Stimulated activated CD4-positive, alpha-beta T cell treated with anti-CD3 and anti-CD28 coated beads, Interleukin-15, amount 100 ng/mL, for 1 hour (primary cell): Measurements from ENCODE around the gene TRDN.
"Not testable (repeated sequence)": the region's sequence is repeated elsewhere in the genome, so short reads cannot be mapped to it uniquely, and the experiment has no call there.

Source experiments
- DNase-seq, 2 donors: peaks; one replicate each; pipeline ENCODE4 v3.0.0-alpha.2; 2020; ENCODE audit warnings: low read depth in 1 of 2, low spot score in 1 of 2

The TRDN gene

GRCh38 chr6:123417535-123417934 is 219.2 kb downstream of the TRDN start:
- no peak for DNase-seq

DNA sequence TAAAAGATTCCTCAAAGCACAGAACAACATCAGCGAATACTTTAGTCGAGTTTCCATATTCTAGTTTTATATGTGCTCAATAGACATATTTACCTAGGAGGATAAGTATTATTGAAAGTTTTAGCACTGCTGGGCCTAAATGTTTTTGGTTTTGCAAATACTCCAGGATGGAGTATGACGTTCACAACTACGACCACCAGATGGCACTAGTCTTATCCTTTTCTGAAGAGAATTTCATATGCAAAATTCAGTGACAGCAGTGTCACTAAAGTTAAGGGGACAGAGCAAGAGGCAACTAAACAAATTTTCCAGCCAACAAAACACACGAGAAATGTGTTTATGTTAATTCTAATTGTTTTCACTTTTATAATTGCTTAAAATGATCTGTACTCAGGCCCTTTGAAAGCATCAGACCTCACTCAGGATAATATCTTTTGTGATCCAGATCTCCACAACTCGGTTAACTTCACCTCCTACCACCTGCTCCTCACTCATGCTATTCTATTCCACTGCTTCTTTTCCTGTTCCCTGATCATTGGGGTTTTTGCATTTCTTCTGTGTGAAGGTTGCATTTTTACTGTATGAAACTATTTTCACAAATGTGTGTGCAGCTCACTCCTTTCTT is 220.8 kb downstream of the TRDN start:
- DNase-seq: no peak

- DNase-seq: no peak
Measured at GRCh38 chr6:123404975-123405374, 231.8 kb downstream of the TRDN start.

- no peak for DNase-seq
Measured at GRCh38 chr6:123402052-123402451, 234.7 kb downstream of the TRDN start.

GRCh38 chr6:123398072-123398471 is 238.7 kb downstream of the TRDN start:
- DNase-seq: no peak

DNA sequence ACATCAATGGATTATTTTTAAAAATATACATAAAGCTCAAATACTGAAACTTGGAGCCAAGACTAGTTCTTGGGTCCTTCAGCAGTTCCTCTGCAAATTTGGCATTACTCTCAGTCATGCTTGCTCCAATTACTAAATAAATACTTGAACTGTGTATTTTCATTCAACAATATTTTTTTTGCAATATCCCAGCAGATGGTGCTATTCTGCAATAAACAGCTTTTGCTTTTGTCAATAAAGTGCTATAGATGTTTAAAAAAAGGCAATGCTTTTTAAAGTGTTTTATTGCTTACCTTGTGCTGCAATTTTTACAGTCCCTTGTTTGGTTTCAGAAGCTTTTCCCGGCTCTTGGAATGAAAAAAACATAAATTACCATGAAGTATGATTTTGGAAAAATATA is 243.4 kb downstream of the TRDN start:
- no peak for DNase-seq

DNA sequence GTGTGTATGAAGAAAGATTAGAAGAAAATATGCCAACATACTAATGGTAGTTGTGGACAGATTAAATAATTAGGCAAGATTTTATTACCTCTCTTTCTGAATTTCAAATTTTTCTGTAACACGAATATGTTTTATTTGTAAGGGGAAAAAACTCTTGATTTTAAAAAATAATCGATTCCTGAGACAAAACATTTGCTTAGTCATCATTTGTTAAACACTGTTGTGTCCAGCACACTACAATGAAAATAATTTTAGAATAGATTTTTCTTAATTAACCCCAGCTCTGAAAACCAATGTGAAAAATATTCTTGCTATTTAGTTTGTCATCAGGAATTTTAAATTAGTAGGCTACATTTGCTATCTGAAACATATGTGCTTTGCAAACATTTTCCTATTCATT is 253.0 kb downstream of the TRDN start:
- DNase-seq: no peak

GRCh38 chr6:123380257-123380656 is 256.5 kb downstream of the TRDN start:
- DNase-seq: no peak

- DNase-seq: no peak
Measured at GRCh38 chr6:123372737-123373136, 264.0 kb downstream of the TRDN start.

DNA sequence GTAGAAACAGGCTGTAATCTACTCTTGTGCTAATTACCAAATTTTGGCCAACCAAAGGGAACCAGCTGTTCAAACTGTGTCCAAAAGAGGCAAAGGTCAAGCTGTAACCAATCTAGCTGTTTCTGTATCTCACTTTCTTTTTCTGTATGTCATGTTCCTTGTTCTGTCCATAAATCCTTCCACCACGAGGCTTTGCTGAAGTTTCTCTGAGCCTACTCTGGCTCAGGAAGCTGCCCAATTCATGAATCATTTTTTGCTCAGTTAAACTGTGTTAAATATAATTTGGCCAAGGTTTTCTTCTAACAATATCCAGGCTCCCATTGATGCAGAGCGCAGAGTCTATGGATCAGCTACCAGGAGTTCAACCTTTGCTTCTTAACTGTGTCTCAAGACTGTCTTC is 272.8 kb downstream of the TRDN start:
- no peak for DNase-seq

GRCh38 chr6:123360359-123360758 is 276.4 kb downstream of the TRDN start:
- no peak for DNase-seq

DNA sequence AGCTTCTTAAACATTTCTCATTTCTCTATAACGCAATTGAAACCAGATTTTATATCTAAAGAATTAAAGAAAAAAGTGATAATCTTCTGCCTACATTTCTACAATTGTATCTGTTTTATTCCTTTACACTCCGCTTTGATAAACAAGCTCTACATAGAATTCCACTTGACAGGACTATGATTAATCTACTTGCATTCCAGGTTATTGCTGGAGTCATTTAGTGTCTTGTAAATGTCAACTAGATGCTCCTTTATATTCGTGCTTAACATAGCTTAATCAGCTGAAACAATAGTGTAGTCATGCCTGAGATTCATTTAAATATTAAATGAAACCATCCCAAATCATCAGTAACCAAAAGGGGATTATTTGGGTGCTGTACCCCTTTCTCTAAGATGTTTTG is 284.0 kb downstream of the TRDN start:
- no peak for DNase-seq

DNA sequence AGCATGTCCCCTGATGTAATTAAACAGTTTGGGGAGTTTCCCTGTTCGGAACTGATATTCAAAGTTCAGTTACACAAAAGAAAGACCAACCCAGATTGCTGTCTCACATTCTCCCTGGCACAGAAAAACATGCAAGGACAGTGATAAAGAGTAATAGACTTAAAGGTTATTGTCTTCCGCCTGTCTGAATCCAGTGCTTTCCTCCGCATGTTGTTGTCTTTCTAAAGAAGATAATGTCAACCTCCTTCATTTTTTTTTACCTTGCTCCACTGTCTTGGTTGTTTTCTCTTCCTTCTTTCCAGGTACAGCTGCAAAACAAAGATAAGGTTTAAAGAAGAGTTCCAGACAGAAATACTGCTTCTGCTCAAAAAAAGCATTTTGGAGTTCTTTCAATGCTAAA is 284.5 kb downstream of the TRDN start:
- no peak for DNase-seq

DNA sequence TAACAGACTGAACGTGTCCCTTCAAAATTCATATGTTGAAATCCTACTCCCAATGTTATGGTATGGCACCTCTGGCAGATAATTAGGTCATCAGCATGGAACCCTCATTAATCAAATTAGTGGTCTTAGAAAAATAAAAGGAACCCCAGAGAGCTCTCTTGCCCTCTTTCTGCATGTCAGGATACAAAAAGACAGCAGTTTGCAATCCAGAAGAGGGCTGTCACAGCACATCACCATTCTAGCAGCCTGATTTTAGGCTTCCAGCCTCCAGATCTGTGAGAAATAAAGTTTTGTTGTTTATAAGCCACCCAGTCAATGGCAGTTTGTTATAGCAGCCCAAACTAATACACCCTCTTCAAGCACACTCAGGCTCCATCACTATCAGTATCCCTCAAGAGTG is 292.9 kb downstream of the TRDN start:
- DNase-seq: no peak

DNA sequence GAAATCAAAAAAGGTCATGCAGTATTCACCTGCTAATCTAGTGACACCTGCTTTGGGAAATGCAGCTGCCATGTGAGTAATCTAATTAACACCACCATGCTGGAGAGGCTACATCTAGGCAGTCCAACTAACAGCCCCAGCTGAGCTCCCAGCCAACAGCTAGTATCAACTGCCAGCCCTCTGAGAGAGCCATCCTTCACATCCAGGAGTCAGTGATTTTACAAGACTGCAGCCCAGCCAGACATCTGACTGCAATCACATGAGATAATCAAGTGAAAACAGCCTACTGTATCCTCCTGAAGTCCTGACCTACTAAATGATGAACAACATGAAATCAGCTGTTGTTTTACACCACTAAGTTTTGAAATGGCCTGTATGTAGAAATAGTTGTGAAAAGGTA is 298.4 kb downstream of the TRDN start:
- no peak for DNase-seq

- no peak for DNase-seq
Measured at GRCh38 chr6:123333000-123333756, 303.6 kb downstream of the TRDN start.

- no peak for DNase-seq
Measured at GRCh38 chr6:123332070-123332469, 304.7 kb downstream of the TRDN start.

DNA sequence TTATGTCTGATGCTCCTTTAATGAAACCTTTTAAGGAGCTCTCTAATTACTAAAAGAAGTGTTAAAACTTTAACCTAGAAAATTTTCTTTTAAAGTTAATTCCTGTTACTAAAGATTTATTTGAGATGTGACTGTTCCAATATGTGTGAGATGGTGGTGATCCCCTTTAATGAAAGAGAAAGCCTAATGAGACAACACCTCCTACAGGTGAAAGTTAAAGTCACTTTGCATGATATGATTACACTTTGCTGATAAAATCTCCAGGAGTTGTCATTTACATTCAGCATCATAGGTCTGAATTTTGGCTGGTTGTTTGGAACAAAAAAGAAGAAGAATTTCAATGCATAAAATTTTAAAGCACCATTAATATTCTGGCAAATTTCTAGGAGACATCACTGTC is 307.4 kb downstream of the TRDN start:
- no peak for DNase-seq

DNA sequence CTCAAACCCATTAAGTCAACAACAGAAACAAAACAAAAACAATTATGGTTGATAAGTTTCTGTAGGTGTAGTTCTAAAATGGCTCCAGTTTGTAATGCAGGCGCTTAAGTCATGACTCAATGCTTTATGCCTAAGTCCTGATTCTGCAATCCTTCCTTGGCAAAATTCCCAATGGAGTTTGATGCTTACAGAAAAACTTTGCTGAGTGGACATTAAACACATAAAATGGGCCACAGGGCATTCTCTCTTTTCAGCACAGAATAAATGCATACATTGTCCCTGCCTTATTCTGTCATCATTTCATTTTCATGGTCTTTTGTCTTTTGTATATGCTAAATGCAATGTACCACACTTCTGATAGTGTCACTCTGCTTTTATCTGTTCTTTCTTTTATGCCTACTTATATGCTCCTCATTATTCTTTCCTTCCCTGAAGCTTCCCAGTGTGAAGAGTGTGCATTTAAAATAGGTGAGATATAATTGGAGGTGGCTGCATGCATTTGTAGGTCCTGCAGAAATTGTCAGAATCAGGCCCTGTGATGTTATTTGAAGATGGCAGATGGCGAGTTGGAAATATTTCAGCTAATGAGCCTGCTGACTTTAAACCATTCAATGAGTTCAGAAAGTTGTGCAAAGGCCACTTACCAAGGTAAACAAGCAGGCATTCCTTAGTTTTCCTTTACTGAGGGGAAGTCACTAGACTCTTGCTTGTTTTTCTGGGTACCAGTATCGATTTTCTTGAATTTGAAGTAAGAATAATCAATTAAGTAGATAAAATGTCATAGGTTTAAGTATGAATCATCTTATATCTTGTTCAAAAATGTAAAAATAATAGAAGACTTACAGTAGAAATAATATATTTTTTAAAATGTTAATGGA is 313.1 kb downstream of the TRDN start:
- DNase-seq: no peak

DNA sequence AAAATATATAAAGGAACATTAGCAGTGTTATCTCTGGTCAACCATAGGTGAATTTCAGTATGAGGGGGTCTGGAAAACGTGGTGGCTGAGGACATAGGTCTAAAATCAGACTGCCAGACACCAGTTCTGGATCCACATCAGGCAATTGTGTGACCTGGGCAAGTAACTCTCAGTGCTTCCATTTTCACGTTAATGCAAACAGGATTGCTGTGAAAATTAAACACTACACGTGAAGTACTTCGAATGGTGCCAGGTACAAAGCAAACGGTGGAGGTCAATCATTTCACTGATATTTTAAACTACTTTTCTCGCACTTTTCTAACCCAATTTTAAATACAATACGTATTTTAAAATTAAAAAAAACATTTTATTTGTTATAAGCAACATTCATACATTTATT is 315.7 kb downstream of the TRDN start:
- no peak for DNase-seq

DNA sequence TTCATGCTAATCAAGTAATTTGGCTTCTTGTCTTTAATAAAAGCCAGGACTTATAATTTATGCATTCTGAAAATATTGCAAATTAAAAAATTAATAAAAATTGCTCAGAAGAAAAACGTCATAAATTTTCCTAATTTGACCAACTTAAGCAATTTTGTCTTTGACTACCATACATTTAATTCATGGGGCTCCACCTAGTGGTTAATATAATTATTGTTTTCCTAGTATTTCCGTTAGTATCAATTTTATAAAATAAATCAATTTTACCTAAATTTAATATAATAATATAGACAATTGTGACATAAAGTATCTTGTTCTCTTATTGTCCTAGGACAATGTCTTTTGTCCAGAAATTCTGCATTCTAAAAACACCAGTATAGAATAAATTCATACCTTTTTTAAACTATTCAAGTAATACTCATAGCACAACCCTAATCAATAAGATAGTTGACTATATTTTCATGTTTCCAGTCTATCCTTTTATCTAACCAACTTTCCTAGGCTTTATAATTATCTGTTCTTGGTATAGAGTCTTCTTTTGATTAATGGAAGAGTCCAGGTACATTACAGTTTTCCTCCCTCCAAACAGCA is 319.9 kb downstream of the TRDN start:
- DNase-seq: no peak

DNA sequence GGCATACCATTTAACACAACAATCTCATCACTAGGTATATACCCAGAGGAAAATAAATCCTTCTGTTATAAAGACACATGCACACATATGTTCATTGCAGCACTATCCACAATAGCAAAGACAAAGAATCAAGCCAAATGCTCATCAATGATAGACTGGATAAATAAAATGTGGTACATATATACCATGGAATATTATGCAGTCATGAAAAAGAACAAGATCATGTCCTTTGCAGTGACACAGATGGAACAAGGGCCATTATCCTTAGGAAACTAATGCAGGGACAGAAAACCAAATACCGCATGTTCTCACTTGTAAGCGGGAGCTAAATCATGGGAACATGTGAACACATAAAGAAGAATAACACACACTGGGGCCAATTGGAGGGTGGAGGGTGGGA is 322.3 kb downstream of the TRDN start:
- DNase-seq: not testable (repeated sequence)
